IPS-15b (cell line): ENCODE data around the gene DNM3.

Source experiments
- H3K27me3 ChIP-seq: one replicate; pipeline ENCODE4 v1.6.1; 2013; ENCODE audit warnings: low read length; ENCODE audit not compliant: control insufficient read depth, insufficient read depth
- H3K36me3 ChIP-seq: one replicate; pipeline ENCODE4 v1.6.1; 2013; ENCODE audit warnings: low read length; ENCODE audit not compliant: control insufficient read depth, insufficient read depth
- H3K4me1 ChIP-seq: one replicate; pipeline ENCODE4 v1.6.1; 2013; ENCODE audit warnings: mild to moderate bottlenecking, low read length; ENCODE audit not compliant: control insufficient read depth, insufficient read depth
- H3K4me3 ChIP-seq: one replicate; pipeline ENCODE4 v1.5.1; 2013; ENCODE audit warnings: low read depth, low read length
- H3K9ac ChIP-seq: one replicate; pipeline ENCODE4 v1.6.1; 2013; ENCODE audit warnings: low read depth, mild to moderate bottlenecking, low read length
- H3K9me3 ChIP-seq: one replicate; pipeline ENCODE4 v1.6.1; 2013; ENCODE audit warnings: mild to moderate bottlenecking, low read length; ENCODE audit not compliant: control insufficient read depth, insufficient read depth

DNM3 gene

GRCh38 chr1:172322219-172323061 is 481.1 kb downstream of the DNM3 start:
- H3K9me3 ChIP-seq, result no peaks in the 10 kb centered on the region
- no peak overlapping the region for H3K9ac ChIP-seq
- no peak overlapping the region for H3K4me3 ChIP-seq
- H3K36me3 ChIP-seq, result no peaks in the 10 kb centered on the region
- H3K4me1 ChIP-seq, result no peaks in the 10 kb centered on the region
- H3K27me3 ChIP-seq, result no peaks in the 10 kb centered on the region

- no peak overlapping the region for H3K9ac ChIP-seq
- H3K4me1 ChIP-seq, result no peaks in the 10 kb centered on the region
- H3K9me3 ChIP-seq, result no peaks in the 10 kb centered on the region
- no peak overlapping the region for H3K4me3 ChIP-seq
- H3K36me3 ChIP-seq, result no peaks in the 10 kb centered on the region
- no peaks in the 10 kb centered on the region for H3K27me3 ChIP-seq
These were observed 482.4 kb downstream of the DNM3 start for GRCh38 chr1:172323686-172324085.

GRCh38 chr1:172324086-172324485 is 482.8 kb downstream of the DNM3 start:
- no peaks in the 10 kb centered on the region for H3K36me3 ChIP-seq
- no peak overlapping the region for H3K9ac ChIP-seq
- H3K9me3 ChIP-seq, result no peaks in the 10 kb centered on the region
- no peaks in the 10 kb centered on the region for H3K4me1 ChIP-seq
- no peaks in the 10 kb centered on the region for H3K27me3 ChIP-seq
- no peak overlapping the region for H3K4me3 ChIP-seq

GRCh38 chr1:172324761-172325160 is 483.5 kb downstream of the DNM3 start:
- no peak overlapping the region for H3K4me3 ChIP-seq
- H3K27me3 ChIP-seq, result no peaks in the 10 kb centered on the region
- H3K36me3 ChIP-seq, result no peaks in the 10 kb centered on the region
- H3K4me1 ChIP-seq, result no peaks in the 10 kb centered on the region
- H3K9ac ChIP-seq, result no peak overlapping the region
- no peaks in the 10 kb centered on the region for H3K9me3 ChIP-seq

- Histone ChIP-seq H3K4me1 (no peaks in the 10 kb centered on the region), H3K4me3 (no peak overlapping the region), H3K9me3 (no peaks in the 10 kb centered on the region), H3K9ac (no peak overlapping the region), H3K27me3 (no peaks in the 10 kb centered on the region), H3K36me3 (no peaks in the 10 kb centered on the region)
These were observed 484.2 kb downstream of the DNM3 start for GRCh38 chr1:172325531-172325930.

GRCh38 chr1:172326136-172326535 is 484.8 kb downstream of the DNM3 start:
- no peaks in the 10 kb centered on the region for H3K36me3 ChIP-seq
- H3K9ac ChIP-seq, result no peak overlapping the region
- H3K4me1 ChIP-seq, result no peaks in the 10 kb centered on the region
- no peaks in the 10 kb centered on the region for H3K27me3 ChIP-seq
- H3K9me3 ChIP-seq, result no peaks in the 10 kb centered on the region
- H3K4me3 ChIP-seq, result no peak overlapping the region

GRCh38 chr1:172328266-172328665 is 487.0 kb downstream of the DNM3 start:
- Histone ChIP-seq H3K4me1 (no peaks in the 10 kb centered on the region), H3K36me3 (no peaks in the 10 kb centered on the region), H3K4me3 (no peak overlapping the region), H3K9me3 (no peaks in the 10 kb centered on the region), H3K9ac (no peak overlapping the region), H3K27me3 (no peaks in the 10 kb centered on the region)

- H3K9ac ChIP-seq, result no peak overlapping the region
- no peaks in the 10 kb centered on the region for H3K4me1 ChIP-seq
- H3K4me3 ChIP-seq, result no peak overlapping the region
- H3K9me3 ChIP-seq, result no peaks in the 10 kb centered on the region
- no peaks in the 10 kb centered on the region for H3K27me3 ChIP-seq
- no peaks in the 10 kb centered on the region for H3K36me3 ChIP-seq
These were observed 490.9 kb downstream of the DNM3 start for GRCh38 chr1:172332230-172332629.

- no peaks in the 10 kb centered on the region for H3K4me1 ChIP-seq
- H3K36me3 ChIP-seq, result no peaks in the 10 kb centered on the region
- H3K9me3 ChIP-seq, result no peaks in the 10 kb centered on the region
- no peak overlapping the region for H3K9ac ChIP-seq
- no peaks in the 10 kb centered on the region for H3K27me3 ChIP-seq
- H3K4me3 ChIP-seq, result no peak overlapping the region
These were observed 494.1 kb downstream of the DNM3 start for GRCh38 chr1:172335377-172335776.

- Histone ChIP-seq H3K4me3 (no peak overlapping the region), H3K4me1 (peaks cover 12% of the 10 kb centered on the region), H3K27me3 (no peaks in the 10 kb centered on the region), H3K9ac (no peak overlapping the region), H3K9me3 (no peaks in the 10 kb centered on the region), H3K36me3 (no peaks in the 10 kb centered on the region)
These were observed 497.0 kb downstream of the DNM3 start for GRCh38 chr1:172338295-172338735.

- Histone ChIP-seq H3K36me3 (no peaks in the 10 kb centered on the region), H3K9me3 (no peaks in the 10 kb centered on the region), H3K9ac (no peak overlapping the region), H3K27me3 (no peaks in the 10 kb centered on the region), H3K4me1 (peaks cover 16% of the 10 kb centered on the region), H3K4me3 (no peak overlapping the region)
These were observed 498.5 kb downstream of the DNM3 start for GRCh38 chr1:172339842-172340241.

- Histone ChIP-seq H3K27me3 (no peaks in the 10 kb centered on the region), H3K9me3 (no peaks in the 10 kb centered on the region), H3K36me3 (no peaks in the 10 kb centered on the region), H3K9ac (no peak overlapping the region), H3K4me1 (peaks cover 16% of the 10 kb centered on the region), H3K4me3 (no peak overlapping the region)
These were observed 499.2 kb downstream of the DNM3 start for GRCh38 chr1:172340520-172340919.
